Lower leg skin (tissue), 4 donors: ENCODE results near the gene INO80D. TPM values are rescaled to one million over a fixed set of nuclear protein-coding genes. Genes with fewer than 3 reads are reported as not detected.
"Not testable (repeated sequence)": the region's sequence is repeated elsewhere in the genome, so short reads cannot be mapped to it uniquely, and the experiment has no call there.

Experiments
- DNase-seq, 2 donors: peaks; one replicate each; pipeline ENCODE4 v3.0.0-alpha.2; 2019; ENCODE audit warnings: low spot score in 2 of 2
- H3K4me3 ChIP-seq: fragments of 200-600 bp; sonication (generic); 2 replicates; pipeline ENCODE4 v1.5.1; 2017; ENCODE audit warnings: mild to moderate bottlenecking, low read depth; ENCODE audit not compliant: poor library complexity, severe bottlenecking
- POLR2A ChIP-seq, 2 donors: fragments of 450-650 bp; IDR thresholded peaks; one replicate each; pipeline ENCODE4 v1.6.1; 2016 to 2017; ENCODE audit warnings: antibody characterized with exemption in 2 of 2, mild to moderate bottlenecking in 1 of 2, moderate library complexity in 1 of 2
- WGBS, 2 donors: methylation state at CpG; one replicate each; pipeline ENCODE4 v1.1.5; 2018; 5-methylcytosine and 5-hydroxymethylcytosine counted together
- intact Hi-C: fragments of 100-400 bp; cut with DNase I; formaldehyde crosslinking; loops from one replicate; pipeline ENCODE4 v1.15.0; 2023; ENCODE audit warnings: low total_unique reads
- total RNA-seq, 4 donors: library from RNA; depleted of rRNA; stranded (reverse); fragments of >200 nt; gene quantifications; one replicate each; pipeline ENCODE4 v1.1.0, GENCODE V29; 2016
- TF ChIP-seq, protein P1 (sequence below), 3 donors: fragments of 450-650 bp; IDR thresholded peaks; one replicate each; pipeline ENCODE4 v1.5.1; 2016; ENCODE audit warnings: antibody characterized with exemption in 3 of 3, mild to moderate bottlenecking in 3 of 3, moderate library complexity in 2 of 3

INO80D gene
- total RNA-seq, 4 donors from 2014 or later: 13.4 to 28.7 (median 24.4) TPM

DNA sequence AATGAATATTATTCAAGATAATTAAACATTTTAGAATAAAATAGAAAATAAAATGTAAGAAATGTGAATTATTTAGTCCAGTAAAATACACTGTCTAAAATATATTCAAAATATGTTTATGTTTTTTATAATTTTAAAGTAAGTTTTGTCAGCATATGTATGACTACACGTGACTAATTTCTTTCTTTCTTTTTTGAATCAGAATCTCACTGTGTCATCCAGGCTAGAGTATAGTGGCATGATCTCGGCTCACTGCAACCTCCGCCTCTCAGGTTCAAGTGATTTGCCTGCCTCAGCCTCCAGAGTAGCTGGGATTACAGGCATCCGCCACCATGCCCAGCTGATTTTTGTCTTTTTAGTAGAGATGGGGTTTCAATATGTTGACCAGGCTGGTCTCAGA lies 19.1 kb upstream of the INO80D start:
- H3K4me3 ChIP-seq: no peak overlapping the region
- intact Hi-C loops: no loop called here
- no peak for TF ChIP-seq POLR2A (IDR thresholded peaks at IDR 0.05)
- TF ChIP-seq, protein P1, sequence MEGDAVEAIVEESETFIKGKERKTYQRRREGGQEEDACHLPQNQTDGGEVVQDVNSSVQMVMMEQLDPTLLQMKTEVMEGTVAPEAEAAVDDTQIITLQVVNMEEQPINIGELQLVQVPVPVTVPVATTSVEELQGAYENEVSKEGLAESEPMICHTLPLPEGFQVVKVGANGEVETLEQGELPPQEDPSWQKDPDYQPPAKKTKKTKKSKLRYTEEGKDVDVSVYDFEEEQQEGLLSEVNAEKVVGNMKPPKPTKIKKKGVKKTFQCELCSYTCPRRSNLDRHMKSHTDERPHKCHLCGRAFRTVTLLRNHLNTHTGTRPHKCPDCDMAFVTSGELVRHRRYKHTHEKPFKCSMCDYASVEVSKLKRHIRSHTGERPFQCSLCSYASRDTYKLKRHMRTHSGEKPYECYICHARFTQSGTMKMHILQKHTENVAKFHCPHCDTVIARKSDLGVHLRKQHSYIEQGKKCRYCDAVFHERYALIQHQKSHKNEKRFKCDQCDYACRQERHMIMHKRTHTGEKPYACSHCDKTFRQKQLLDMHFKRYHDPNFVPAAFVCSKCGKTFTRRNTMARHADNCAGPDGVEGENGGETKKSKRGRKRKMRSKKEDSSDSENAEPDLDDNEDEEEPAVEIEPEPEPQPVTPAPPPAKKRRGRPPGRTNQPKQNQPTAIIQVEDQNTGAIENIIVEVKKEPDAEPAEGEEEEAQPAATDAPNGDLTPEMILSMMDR (IDR thresholded peaks at IDR 0.05): no peak
- WGBS, 2 donors: 92 to 96% methylated on average over 4 of the region's 4 CpGs
- no peak for DNase-seq

DNA sequence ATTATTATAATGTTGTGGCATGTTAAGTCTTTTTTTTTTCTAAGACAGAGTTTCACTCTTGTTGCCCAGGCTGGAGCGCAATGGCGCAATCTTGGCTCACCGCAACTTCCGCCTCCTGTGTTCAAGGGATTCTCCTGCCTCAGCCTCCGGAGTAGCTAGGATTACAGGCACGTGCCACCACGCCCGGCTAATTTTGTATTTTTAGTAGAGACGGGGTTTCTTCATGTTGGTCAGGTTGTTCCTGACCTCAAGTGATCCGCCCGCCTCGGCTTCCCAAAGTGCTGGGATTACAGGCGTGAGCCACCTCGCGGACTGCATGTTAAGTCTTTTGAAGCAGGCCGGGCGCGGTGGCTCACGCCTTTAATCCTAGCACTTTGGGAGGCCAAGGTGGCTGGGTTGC lies 12.9 kb upstream of the INO80D start:
- DNase-seq: peak in 1 of 2 donors; percentile 56
- WGBS, 2 donors: 84 to 89% methylated on average over 19 of the region's 19 CpGs
- intact Hi-C loops, H3K4me3 ChIP-seq: not testable (repeated sequence)

DNA sequence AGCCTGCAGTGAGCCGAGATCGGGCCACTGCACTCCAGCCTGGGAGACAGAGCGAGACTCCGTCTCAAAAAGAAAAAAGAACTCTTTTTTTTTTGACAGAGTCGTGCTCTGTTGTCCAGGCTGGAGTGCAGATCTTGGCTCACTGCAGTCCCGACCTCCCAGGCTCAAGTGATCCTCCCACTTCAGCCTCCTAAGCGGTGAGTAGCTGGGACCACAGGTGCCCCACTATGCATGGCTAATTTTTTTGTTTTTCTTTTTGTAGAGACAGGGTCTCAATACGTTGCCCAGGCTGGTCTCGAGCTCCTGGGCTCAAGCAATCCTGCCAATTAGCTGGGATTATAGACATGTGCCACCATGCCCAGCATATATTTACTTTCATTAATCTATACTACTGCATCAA lies 12.5 kb upstream of the INO80D start:
- TF ChIP-seq POLR2A (IDR thresholded peaks at IDR 0.05): no peak
- 89 to 94% methylated on average over 9 of the region's 9 CpGs for WGBS, 2 donors
- DNase-seq: peak in 1 of 2 donors; percentile 18
- no peak overlapping the region for H3K4me3 ChIP-seq
- intact Hi-C loops: no loop called here

DNA sequence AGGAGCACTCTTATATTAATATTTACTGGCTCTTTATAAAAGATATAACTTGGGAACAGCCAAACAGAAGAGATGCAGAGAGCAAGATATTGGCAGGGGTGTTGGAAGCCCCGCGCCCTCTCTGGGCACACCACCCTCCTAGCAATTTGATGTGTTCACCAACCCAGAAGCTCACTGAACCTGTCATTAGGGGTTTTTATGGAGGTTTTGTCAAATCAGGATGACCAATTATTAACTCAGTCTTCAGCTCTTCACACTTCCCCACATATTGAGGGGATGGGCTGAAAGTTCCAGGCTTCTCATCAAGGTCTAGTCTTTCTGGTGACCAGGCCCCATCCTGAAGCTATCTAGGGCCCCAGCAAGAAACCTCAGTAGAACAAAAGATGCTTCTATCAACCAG lies 10.9 kb upstream of the INO80D start:
- DNase-seq: no peak
- H3K4me3 ChIP-seq: no peak overlapping the region
- WGBS, 2 donors: 92 to 96% methylated on average over 2 of the region's 2 CpGs
- TF ChIP-seq POLR2A (IDR thresholded peaks at IDR 0.05): no peak
- TF ChIP-seq, protein P1 (IDR thresholded peaks at IDR 0.05): no peak
- intact Hi-C loops: no loop called here

DNA sequence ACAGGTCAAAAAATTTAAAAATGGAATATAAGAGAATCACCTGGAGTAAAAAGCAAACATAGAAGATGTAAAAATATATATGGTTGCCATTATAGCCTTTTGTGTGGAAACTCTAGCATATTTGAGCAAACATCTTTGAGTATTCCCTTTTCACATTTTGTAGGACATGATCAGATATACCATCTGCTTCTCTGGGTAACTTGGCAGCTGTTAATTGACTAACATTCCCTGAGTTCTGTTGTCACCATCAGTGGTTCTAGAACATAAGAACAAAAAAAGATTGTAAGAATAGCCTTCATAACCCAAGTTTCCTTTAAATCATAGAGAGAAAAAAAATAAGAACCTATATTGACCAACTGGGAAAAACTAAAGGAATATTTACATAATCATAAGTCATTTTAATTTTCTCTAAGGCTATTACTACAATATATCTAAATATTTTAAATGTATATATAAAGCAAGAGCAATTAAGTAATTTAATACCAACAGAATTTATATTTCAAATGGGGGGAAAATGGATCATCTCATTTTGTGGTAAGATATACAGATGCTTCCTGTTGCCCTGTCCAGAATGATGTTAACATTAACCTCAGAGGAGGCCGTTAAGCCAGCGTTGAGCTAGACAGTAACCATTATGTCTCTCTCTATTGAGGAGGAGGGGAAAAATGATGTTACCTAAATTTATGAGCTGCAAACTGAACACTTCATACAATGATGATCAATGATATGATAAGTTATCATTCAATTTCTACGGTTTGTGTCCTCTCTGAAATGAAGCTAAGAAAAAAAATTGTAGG lies 9.8 kb upstream of the INO80D start:
- no peak for DNase-seq
- no peak overlapping the region for H3K4me3 ChIP-seq
- TF ChIP-seq, protein P1 (IDR thresholded peaks at IDR 0.05): no peak
- no peak for TF ChIP-seq POLR2A (IDR thresholded peaks at IDR 0.05)
- 72 to 77% methylated on average over 3 of the region's 3 CpGs for WGBS, 2 donors
- intact Hi-C loops: no loop called here

DNA sequence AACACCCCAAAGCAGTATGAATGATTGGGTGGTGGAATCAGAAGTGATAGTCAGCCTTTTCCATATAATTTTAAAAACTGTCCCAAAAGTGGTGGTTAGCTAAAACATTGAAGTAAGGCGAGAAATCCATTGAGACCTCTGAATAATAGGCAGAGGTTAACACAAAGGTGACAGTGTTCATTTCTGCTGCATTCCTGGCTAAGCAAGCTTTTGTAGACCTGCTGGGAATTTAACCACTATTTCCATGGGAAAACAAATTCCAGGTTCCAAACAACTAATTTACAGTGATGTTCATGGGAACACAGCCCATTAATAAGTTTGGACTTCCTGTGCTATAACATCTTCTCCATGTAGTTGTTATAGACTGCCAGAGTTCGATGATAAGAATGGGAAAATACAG lies 6.3 kb upstream of the INO80D start:
- TF ChIP-seq, protein P1 (IDR thresholded peaks at IDR 0.05): no peak
- no peak for TF ChIP-seq POLR2A (IDR thresholded peaks at IDR 0.05)
- intact Hi-C loops: no loop called here
- no peak for DNase-seq
- WGBS, 2 donors: 91 to 93% methylated on average over 2 of the region's 2 CpGs
- no peak overlapping the region for H3K4me3 ChIP-seq

DNA sequence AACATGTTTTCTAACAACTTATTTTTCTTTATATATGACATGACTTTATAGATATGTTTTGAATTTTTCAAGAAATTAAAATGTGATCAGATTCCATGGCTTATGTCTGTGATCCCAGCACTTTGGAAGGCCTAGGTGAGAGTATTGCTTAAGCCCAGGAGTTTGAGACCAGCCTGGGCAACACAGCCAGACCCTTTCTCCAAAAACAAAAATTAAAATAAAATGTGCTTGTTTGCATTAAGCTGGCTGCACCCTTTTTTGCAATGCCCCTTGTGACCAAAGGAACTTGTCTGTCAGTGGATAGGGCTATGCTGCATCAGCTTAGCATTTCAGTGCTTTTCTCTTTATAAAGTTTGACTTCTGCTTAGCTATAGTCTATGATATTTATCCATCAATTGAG lies 2.3 kb upstream of the INO80D start:
- TF ChIP-seq POLR2A (IDR thresholded peaks at IDR 0.05): no peak
- TF ChIP-seq, protein P1 (IDR thresholded peaks at IDR 0.05): no peak
- no peak for DNase-seq

More for the DNA sequence above, 2.3 kb upstream of the INO80D start:
- intact Hi-C loops: no loop called here
- no peak overlapping the region for H3K4me3 ChIP-seq
